Fibroblast of lung (primary cell): Measurements from ENCODE around the gene GDF2.

ENCODE experiments used
- CTCF ChIP-seq, 2 donors: IDR thresholded peaks in 1 of 2; conservative IDR thresholded peaks in 1 of 2; 1 replicate in 1 of 2; 2 replicates in 1 of 2; pipeline ENCODE4 v1.5.1; 2011 to 2012; ENCODE audit warnings: low read length in 2 of 2, control low read depth in 1 of 2, inconsistent platforms in 1 of 2, low read depth in 1 of 2, mild to moderate bottlenecking in 1 of 2
- EZH2 ChIP-seq: IDR thresholded peaks from 2 replicates; pipeline ENCODE4 v1.5.1; 2012; ENCODE audit warnings: low read length, control low read depth, mild to moderate bottlenecking; ENCODE audit errors: missing control alignments

DNA sequence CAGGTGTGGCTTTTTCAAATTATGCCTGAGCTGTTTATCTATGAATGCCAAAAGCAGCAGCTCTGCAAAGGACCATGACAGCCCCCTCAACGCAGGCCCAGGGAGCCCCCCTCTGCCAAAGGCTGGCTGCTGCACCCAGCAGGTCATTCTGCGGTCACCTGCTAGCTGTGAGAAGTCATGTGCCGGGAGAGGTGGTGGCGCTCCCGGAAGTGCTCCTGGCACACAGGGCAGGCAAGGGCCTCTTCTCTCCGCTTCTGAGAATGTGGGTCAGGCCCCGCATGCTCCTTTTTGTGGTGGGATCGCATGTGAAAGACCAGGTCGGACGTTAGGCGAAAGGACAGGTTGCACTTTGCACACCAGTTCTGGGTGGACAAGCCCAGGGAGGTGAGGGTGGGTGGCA, 45.4 kb downstream of the GDF2 start:
- TF ChIP-seq CTCF (conservative IDR thresholded peaks at IDR 0.05 in 1 of 2, IDR thresholded peaks at IDR 0.05 in 1 of 2; ENCODE audit: low read depth in 1 of 2, low read length in 2 of 2) (no peak), EZH2 (no peak)
